Cardiac muscle cell (in vitro differentiated cells and primary cell): ENCODE data around the gene ZNF441. TPM values are rescaled to one million over a fixed set of nuclear protein-coding genes. Genes with fewer than 3 reads are reported as not detected.

Source experiments
- DNase-seq, 2 donors: peaks; one replicate each; pipeline versions ENCODE4 v3.0.0 to v3.0.0-alpha.2; 2010 to 2017; ENCODE audit warnings: low read depth in 1 of 2, low spot score in 1 of 2
- H3K27ac ChIP-seq: fragments of 200-600 bp; sonication (generic); 2 replicates; pipeline ENCODE4 v1.5.1; 2016
- H3K27me3 ChIP-seq: fragments of 200-600 bp; sonication (generic); 2 replicates; pipeline ENCODE4 v1.6.0; 2016; ENCODE audit warnings: control low read depth
- H3K36me3 ChIP-seq: fragments of 200-600 bp; sonication (generic); 2 replicates; pipeline ENCODE4 v1.5.1; 2016; ENCODE audit warnings: control low read depth
- H3K4me1 ChIP-seq: fragments of 200-600 bp; sonication (generic); 2 replicates; pipeline ENCODE4 v1.8.1; 2017; ENCODE audit warnings: low read depth, mild to moderate bottlenecking, mixed run types
- H3K4me3 ChIP-seq: fragments of 200-600 bp; sonication (generic); 2 replicates; pipeline ENCODE4 v1.5.1; 2016; ENCODE audit warnings: mild to moderate bottlenecking
- H3K9me3 ChIP-seq: fragments of 200-600 bp; sonication (generic); 2 replicates; pipeline ENCODE4 v1.5.1; 2017; ENCODE audit warnings: low read depth, mild to moderate bottlenecking, control low read depth
- CTCF ChIP-seq: IDR thresholded peaks from 2 replicates; pipeline ENCODE4 v1.5.1; 2012; ENCODE audit warnings: low read depth, mild to moderate bottlenecking, low read length
- polyA plus RNA-seq: library from polyadenylated mRNA; unstranded; fragments of >200 nt; fragmentation: Nextera tagmentation; extraction: Ambion mirVana; gene quantifications from 2 replicates; pipeline ENCODE4 v1.2.1, GENCODE V29; 2016
- total RNA-seq: library from RNA; depleted of rRNA; stranded (reverse); fragments of >200 nt; gene quantifications from 2 replicates; pipeline ENCODE4 v1.2.3, GENCODE V29; 2016

ZNF441 gene
- total and polyA plus RNA-seq, 2 experiments from 2014 or later = 2.1 to 26.9 TPM

GRCh38 chr19:11792942-11793341 is 26.1 kb downstream of the ZNF441 start:
- H3K9me3 ChIP-seq = no peaks in the 10 kb centered on the region
- H3K36me3 ChIP-seq = no peaks in the 10 kb centered on the region
- H3K4me3 ChIP-seq = no peak overlapping the region
- peaks cover 4% of the 10 kb centered on the region for H3K4me1 ChIP-seq
- no peak for TF ChIP-seq CTCF
- DNase-seq = no peak
- H3K27me3 ChIP-seq = peaks cover 20% of the 10 kb centered on the region
- H3K27ac ChIP-seq = no peak overlapping the region

- Histone ChIP-seq H3K36me3 (no peaks in the 10 kb centered on the region), H3K4me3 (no peak overlapping the region), H3K27ac (no peak overlapping the region)
Observed at GRCh38 chr19:11797491-11797890, 30.7 kb downstream of the ZNF441 start.

GRCh38 chr19:11798391-11799330 is 31.9 kb downstream of the ZNF441 start, which contains the start of gene ZNF491:
TSS of gene ZNF491 (plus strand) at chr19:11798523. CDS start at chr19:11805954, 7,431 bp downstream.
- no peaks in the 10 kb centered on the region for H3K9me3 ChIP-seq
- peak within 1 kb of the TSS; percentile 84 for H3K27ac ChIP-seq
- peak; percentile 17 for TF ChIP-seq CTCF
- no peaks in the 10 kb centered on the region for H3K36me3 ChIP-seq
- H3K4me3 ChIP-seq = peak within 1 kb of the TSS; percentile 45
- peak; percentile 89 to 96 for DNase-seq
- peaks cover 10% of the 10 kb centered on the region for H3K4me1 ChIP-seq
- peaks cover 18% of the 10 kb centered on the region for H3K27me3 ChIP-seq

More at GRCh38 chr19:11797491-11797890, 30.7 kb downstream of the ZNF441 start:
- TF ChIP-seq CTCF = peak; percentile 85
- Histone ChIP-seq H3K9me3 (no peaks in the 10 kb centered on the region), H3K4me1 (peaks cover 10% of the 10 kb centered on the region), H3K27me3 (peaks cover 20% of the 10 kb centered on the region)
- DNase-seq = peak; percentile 94 to 95

- no peak for DNase-seq
- TF ChIP-seq CTCF = no peak
- H3K27ac ChIP-seq = no peak overlapping the region
- H3K27me3 ChIP-seq = no peaks in the 10 kb centered on the region
- H3K36me3 ChIP-seq = no peaks in the 10 kb centered on the region
- H3K4me3 ChIP-seq = no peak overlapping the region
- H3K4me1 ChIP-seq = no peaks in the 10 kb centered on the region
- no peaks in the 10 kb centered on the region for H3K9me3 ChIP-seq
Observed at GRCh38 chr19:11806354-11807098, 39.7 kb downstream of the ZNF441 start.

- no peak for TF ChIP-seq CTCF
Observed at GRCh38 chr19:11807099-11807380, 40.2 kb downstream of the ZNF441 start.

More at GRCh38 chr19:11807099-11807380, 40.2 kb downstream of the ZNF441 start:
- H3K27me3 ChIP-seq = no peaks in the 10 kb centered on the region
- no peak overlapping the region for H3K27ac ChIP-seq
- H3K4me1 ChIP-seq = no peaks in the 10 kb centered on the region
- H3K9me3 ChIP-seq = no peaks in the 10 kb centered on the region
- no peaks in the 10 kb centered on the region for H3K36me3 ChIP-seq
- no peak overlapping the region for H3K4me3 ChIP-seq
- no peak for DNase-seq
